DND-41 (cell line): ENCODE results near the gene EFHD1.

Source experiments
- ATAC-seq: fragments of 200-7000 bp; cut with Tn5 transposase; 3 replicates; pipeline ENCODE4 v1.9.1; 2021; ENCODE audit warnings: low read depth; ENCODE audit not compliant: insufficient read depth
- DNase-seq: peaks from one replicate; pipeline ENCODE4 v3.0.0-alpha.2; 2020
- H2AFZ ChIP-seq: 2 replicates; pipeline ENCODE4 v1.6.0; 2012; ENCODE audit warnings: low read depth, low read length
- H3K27ac ChIP-seq: 2 replicates; pipeline ENCODE4 v1.5.1; 2012; ENCODE audit warnings: low read length, inconsistent platforms
- H3K27me3 ChIP-seq: fragments of 200-600 bp; sonication (generic); 2 replicates; pipeline ENCODE4 v1.6.0; 2012; ENCODE audit warnings: low read length, mild to moderate bottlenecking, inconsistent platforms; ENCODE audit not compliant: insufficient read depth, poor library complexity
- H3K36me3 ChIP-seq: 2 replicates; pipeline ENCODE4 v1.5.1; 2012; ENCODE audit warnings: low read length, inconsistent platforms; ENCODE audit not compliant: insufficient read depth
- H3K4me1 ChIP-seq: 2 replicates; pipeline ENCODE4 v1.5.1; 2012; ENCODE audit warnings: mild to moderate bottlenecking, low read length; ENCODE audit not compliant: insufficient read depth
- H3K4me2 ChIP-seq: 2 replicates; pipeline ENCODE4 v1.6.0; 2012; ENCODE audit warnings: mild to moderate bottlenecking, moderate library complexity, low read length, inconsistent platforms; ENCODE audit not compliant: insufficient read depth
- H3K4me3 ChIP-seq, 2 experiments: fragments of 200-600 bp in 1 of 2; shearing (Covaris generic) in 1 of 2; 2 replicates each; pipeline ENCODE4 v1.5.1; 2012 to 2016; ENCODE audit warnings: inconsistent platforms in 2 of 2, low read length in 2 of 2, mild to moderate bottlenecking in 2 of 2, low read depth in 1 of 2, moderate library complexity in 1 of 2
- H3K79me2 ChIP-seq: 2 replicates; pipeline ENCODE4 v1.6.0; 2012; ENCODE audit warnings: low read length, inconsistent platforms; ENCODE audit not compliant: insufficient read depth
- H3K9ac ChIP-seq: 2 replicates; pipeline ENCODE4 v1.6.0; 2012; ENCODE audit warnings: low read depth, mild to moderate bottlenecking, inconsistent platforms, low read length, moderate library complexity
- H3K9me3 ChIP-seq: 2 replicates; pipeline ENCODE4 v1.5.1; 2012; ENCODE audit warnings: low read length, moderate library complexity, mild to moderate bottlenecking, inconsistent platforms; ENCODE audit not compliant: insufficient read depth, severe bottlenecking
- H4K20me1 ChIP-seq: 2 replicates; pipeline ENCODE4 v1.6.0; 2012; ENCODE audit warnings: low read length; ENCODE audit not compliant: insufficient read depth
- EZH2 ChIP-seq: IDR thresholded peaks from 3 replicates; pipeline ENCODE4 v1.6.1; 2012; ENCODE audit warnings: borderline replicate concordance, low read depth, mild to moderate bottlenecking, moderate library complexity, low read length, inconsistent platforms; ENCODE audit not compliant: severe bottlenecking
- TF ChIP-seq, protein P1 (sequence below): IDR thresholded peaks from 2 replicates; pipeline ENCODE4 v1.5.1; 2012; ENCODE audit warnings: borderline replicate concordance, low read length, moderate library complexity, mild to moderate bottlenecking; ENCODE audit not compliant: poor library complexity, severe bottlenecking; ENCODE audit errors: extremely low read depth

Gene EFHD1

DNA sequence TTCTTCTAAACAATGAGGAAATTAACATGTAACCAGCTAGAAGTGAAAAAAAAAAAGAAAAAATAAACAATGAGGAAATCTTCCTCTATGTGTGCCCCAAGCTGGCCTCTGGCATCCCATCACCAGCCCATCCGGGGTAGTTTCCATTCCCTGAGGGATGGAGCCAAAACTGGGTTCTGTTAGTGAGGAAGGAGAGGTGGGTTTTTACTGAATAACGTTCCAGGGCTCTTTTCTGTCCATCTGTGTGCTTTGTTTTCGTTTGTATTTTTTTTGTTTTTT lies 9.7 kb downstream of the EFHD1 start:
- Histone ChIP-seq H3K27ac (no peak overlapping the region), H3K4me1 (no peaks in the 10 kb centered on the region), H3K9me3 (no peaks in the 10 kb centered on the region), H3K4me2 (no peak overlapping the region), H3K9ac (no peak overlapping the region), H3K79me2 (no peaks in the 10 kb centered on the region), H3K27me3 (no peaks in the 10 kb centered on the region), H2AFZ (no peak overlapping the region), H4K20me1 (no peaks in the 10 kb centered on the region), H3K4me3 (no peak overlapping the region), H3K36me3 (no peaks in the 10 kb centered on the region)
- TF ChIP-seq, protein P1, sequence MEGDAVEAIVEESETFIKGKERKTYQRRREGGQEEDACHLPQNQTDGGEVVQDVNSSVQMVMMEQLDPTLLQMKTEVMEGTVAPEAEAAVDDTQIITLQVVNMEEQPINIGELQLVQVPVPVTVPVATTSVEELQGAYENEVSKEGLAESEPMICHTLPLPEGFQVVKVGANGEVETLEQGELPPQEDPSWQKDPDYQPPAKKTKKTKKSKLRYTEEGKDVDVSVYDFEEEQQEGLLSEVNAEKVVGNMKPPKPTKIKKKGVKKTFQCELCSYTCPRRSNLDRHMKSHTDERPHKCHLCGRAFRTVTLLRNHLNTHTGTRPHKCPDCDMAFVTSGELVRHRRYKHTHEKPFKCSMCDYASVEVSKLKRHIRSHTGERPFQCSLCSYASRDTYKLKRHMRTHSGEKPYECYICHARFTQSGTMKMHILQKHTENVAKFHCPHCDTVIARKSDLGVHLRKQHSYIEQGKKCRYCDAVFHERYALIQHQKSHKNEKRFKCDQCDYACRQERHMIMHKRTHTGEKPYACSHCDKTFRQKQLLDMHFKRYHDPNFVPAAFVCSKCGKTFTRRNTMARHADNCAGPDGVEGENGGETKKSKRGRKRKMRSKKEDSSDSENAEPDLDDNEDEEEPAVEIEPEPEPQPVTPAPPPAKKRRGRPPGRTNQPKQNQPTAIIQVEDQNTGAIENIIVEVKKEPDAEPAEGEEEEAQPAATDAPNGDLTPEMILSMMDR = no peak
- TF ChIP-seq EZH2 = no peak
- DNase-seq (no peak), ATAC-seq (no peak)

DNA sequence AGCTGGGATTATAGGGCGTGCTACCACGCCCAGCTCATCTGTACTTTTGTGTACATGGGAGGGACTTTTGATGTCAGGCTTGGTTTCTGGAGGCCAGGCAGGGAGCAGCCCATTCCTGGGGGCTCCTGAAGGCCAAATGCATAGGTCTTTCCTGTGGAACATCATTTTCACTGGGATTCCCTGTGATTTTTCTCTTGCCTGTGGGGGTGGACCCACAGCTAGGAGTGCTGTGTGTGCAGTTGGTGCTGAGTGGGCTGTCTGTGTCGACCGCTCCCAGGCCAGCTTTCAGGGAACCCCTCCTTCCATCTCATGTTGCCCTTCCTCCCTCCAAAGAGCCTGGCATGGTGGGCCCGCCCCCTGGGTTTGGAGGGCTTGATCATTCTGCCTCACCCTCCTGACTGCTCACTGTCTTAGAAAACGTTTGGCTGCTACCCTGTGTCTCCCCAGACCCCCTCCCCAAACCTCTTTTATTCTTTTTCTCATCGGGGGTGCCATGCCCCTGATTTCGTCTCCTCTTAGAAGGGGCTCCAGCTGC lies 10.5 kb downstream of the EFHD1 start:
- no peaks in the 10 kb centered on the region for H3K9me3 ChIP-seq
- H3K79me2 ChIP-seq = no peaks in the 10 kb centered on the region
- no peaks in the 10 kb centered on the region for H4K20me1 ChIP-seq
- H3K4me1 ChIP-seq = no peaks in the 10 kb centered on the region
- no peak overlapping the region for H3K4me2 ChIP-seq
- no peak for ATAC-seq
- no peak overlapping the region for H3K27ac ChIP-seq
- H3K27me3 ChIP-seq = no peaks in the 10 kb centered on the region
- no peak for TF ChIP-seq EZH2
- TF ChIP-seq, protein P1 = no peak
- H3K36me3 ChIP-seq = no peaks in the 10 kb centered on the region
- no peak overlapping the region for H3K4me3 ChIP-seq
- DNase-seq = no peak
- no peak overlapping the region for H2AFZ ChIP-seq
- H3K9ac ChIP-seq = no peak overlapping the region

DNA sequence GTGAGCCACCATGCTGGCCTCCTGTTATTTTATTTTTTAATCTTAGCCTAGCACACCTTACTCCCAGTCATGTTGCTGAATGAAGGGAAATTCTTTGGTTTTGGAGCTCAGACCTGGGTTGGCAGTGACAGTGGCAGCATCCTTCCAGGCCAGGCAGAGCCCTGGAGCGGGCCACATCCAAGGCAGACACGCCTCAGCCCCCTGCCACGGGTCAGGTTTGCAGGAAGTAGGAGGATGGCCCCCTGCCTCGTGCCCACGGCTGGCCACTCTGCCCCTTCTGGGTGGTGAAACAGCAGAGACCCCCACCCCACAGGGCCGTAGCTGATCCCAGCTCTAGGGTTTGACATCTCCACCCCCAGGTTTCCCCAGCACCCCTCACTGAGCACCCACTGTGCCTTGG lies 11.7 kb downstream of the EFHD1 start:
- Histone ChIP-seq H3K4me3 (no peak overlapping the region), H3K36me3 (no peaks in the 10 kb centered on the region), H4K20me1 (no peaks in the 10 kb centered on the region), H3K27me3 (no peaks in the 10 kb centered on the region), H3K4me2 (no peak overlapping the region), H3K27ac (no peak overlapping the region), H2AFZ (no peak overlapping the region), H3K79me2 (no peaks in the 10 kb centered on the region), H3K9ac (no peak overlapping the region), H3K4me1 (no peaks in the 10 kb centered on the region), H3K9me3 (no peaks in the 10 kb centered on the region)
- no peak for ATAC-seq
- DNase-seq = no peak
- TF ChIP-seq, protein P1 = no peak
- no peak for TF ChIP-seq EZH2

DNA sequence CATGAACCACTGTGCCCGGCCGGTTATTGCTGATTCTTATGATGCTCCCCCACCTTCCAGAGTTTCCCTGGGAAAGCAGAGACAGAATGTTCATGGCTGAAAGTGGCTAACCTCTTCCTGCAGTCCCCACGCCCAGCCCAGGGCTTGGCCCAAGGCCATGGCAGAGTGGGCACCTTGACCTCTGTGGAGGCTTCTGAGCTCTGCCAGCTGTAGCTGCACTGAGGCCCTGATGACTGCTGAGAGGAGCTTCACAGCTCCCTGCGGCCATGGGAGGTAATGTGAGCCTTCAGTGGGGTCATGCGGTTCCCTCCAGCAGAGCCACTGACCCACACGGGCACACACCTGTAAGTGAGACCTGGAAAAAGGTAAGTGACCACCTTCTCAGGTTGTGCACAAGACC lies 13.3 kb downstream of the EFHD1 start:
- H2AFZ ChIP-seq = no peak overlapping the region
- H3K36me3 ChIP-seq = no peaks in the 10 kb centered on the region
- H3K79me2 ChIP-seq = no peaks in the 10 kb centered on the region
- no peak overlapping the region for H3K9ac ChIP-seq
- DNase-seq = no peak
- no peaks in the 10 kb centered on the region for H3K4me1 ChIP-seq
- no peaks in the 10 kb centered on the region for H4K20me1 ChIP-seq
- no peak overlapping the region for H3K4me3 ChIP-seq
- H3K27ac ChIP-seq = no peak overlapping the region
- no peak overlapping the region for H3K4me2 ChIP-seq
- no peak for ATAC-seq
- no peak for TF ChIP-seq EZH2
- no peaks in the 10 kb centered on the region for H3K9me3 ChIP-seq
- H3K27me3 ChIP-seq = no peaks in the 10 kb centered on the region
